Mesendoderm (in vitro differentiated cells): Measurements from ENCODE around the gene SMAD2.
A peak's percentile ranks its signal among the peaks of the same experiment; 100 is the strongest.

ENCODE experiments used
- DNase-seq: peaks from one replicate; pipeline ENCODE4 v3.0.0; 2013
- H2AK5ac ChIP-seq: 2 replicates; pipeline ENCODE4 v1.6.1; 2013; ENCODE audit warnings: low read length, inconsistent platforms
- H2BK120ac ChIP-seq: 2 replicates; pipeline ENCODE4 v1.6.1; 2013; ENCODE audit warnings: low read depth, mild to moderate bottlenecking, low read length, moderate library complexity, mixed read lengths
- H2BK15ac ChIP-seq: replicated peaks from 2 replicates; pipeline ENCODE4 v1.6.1; 2013; ENCODE audit warnings: low read depth, mild to moderate bottlenecking, moderate library complexity
- H2BK5ac ChIP-seq: 2 replicates; pipeline ENCODE4 v1.6.1; 2013; ENCODE audit warnings: low read length, inconsistent platforms
- H3K18ac ChIP-seq: 2 replicates; pipeline ENCODE4 v1.6.1; 2013; ENCODE audit warnings: mild to moderate bottlenecking, low read length, mixed read lengths
- H3K23ac ChIP-seq: one replicate; pipeline ENCODE4 v1.6.1; 2013; ENCODE audit warnings: low read length
- H3K27ac ChIP-seq: 2 replicates; pipeline ENCODE4 v1.5.1; 2013; ENCODE audit warnings: low read depth, mild to moderate bottlenecking, inconsistent platforms, low read length, moderate library complexity
- H3K27me3 ChIP-seq: 2 replicates; pipeline ENCODE4 v1.6.1; 2013; ENCODE audit warnings: low read length, control low read depth, mild to moderate bottlenecking, inconsistent platforms; ENCODE audit not compliant: insufficient read depth, poor library complexity
- H3K36me3 ChIP-seq: 2 replicates; pipeline ENCODE4 v1.6.1; 2013; ENCODE audit warnings: low read length, inconsistent platforms; ENCODE audit not compliant: control insufficient read depth, insufficient read depth
- H3K4ac ChIP-seq: one replicate; pipeline ENCODE4 v1.6.1; 2013; ENCODE audit warnings: low read depth, mild to moderate bottlenecking, low read length, moderate library complexity
- H3K4me1 ChIP-seq: 2 replicates; pipeline ENCODE4 v1.6.1; 2013; ENCODE audit warnings: low read depth, low read length, inconsistent platforms; ENCODE audit not compliant: control insufficient read depth
- H3K4me2 ChIP-seq: 2 replicates; pipeline ENCODE4 v1.6.1; 2013; ENCODE audit warnings: low read length
- H3K4me3 ChIP-seq: 2 replicates; pipeline ENCODE4 v1.5.1; 2013; ENCODE audit warnings: mild to moderate bottlenecking, low read length
- H3K56ac ChIP-seq: one replicate; pipeline ENCODE4 v1.6.1; 2013; ENCODE audit warnings: low read length
- H3K79me1 ChIP-seq: 2 replicates; pipeline ENCODE4 v1.6.1; 2013; ENCODE audit warnings: low read length, inconsistent platforms
- H3K79me2 ChIP-seq: 2 replicates; pipeline ENCODE4 v1.6.1; 2013; ENCODE audit warnings: mild to moderate bottlenecking, low read length; ENCODE audit not compliant: control insufficient read depth, insufficient read depth
- H3K9ac ChIP-seq: 2 replicates; pipeline ENCODE4 v1.6.1; 2013; ENCODE audit warnings: low read length, inconsistent platforms
- H4K5ac ChIP-seq: one replicate; pipeline ENCODE4 v1.6.1; 2013; ENCODE audit warnings: low read length
- H4K8ac ChIP-seq: one replicate; pipeline ENCODE4 v1.6.1; 2013; ENCODE audit warnings: low read depth, mild to moderate bottlenecking, control low read depth, low read length, moderate library complexity
- WGBS: extraction: QIAGEN DNeasy Blood & Tissue Kit; methylation state at CpG from one replicate; pipeline ENCODE4 v1.1.7; 2013; ENCODE audit warnings: low lambda C conversion rate, missing lambda C conversion rate; ENCODE audit not compliant: insufficient coverage; ENCODE audit errors: extremely low coverage; 5-methylcytosine and 5-hydroxymethylcytosine counted together

SMAD2 gene

DNA sequence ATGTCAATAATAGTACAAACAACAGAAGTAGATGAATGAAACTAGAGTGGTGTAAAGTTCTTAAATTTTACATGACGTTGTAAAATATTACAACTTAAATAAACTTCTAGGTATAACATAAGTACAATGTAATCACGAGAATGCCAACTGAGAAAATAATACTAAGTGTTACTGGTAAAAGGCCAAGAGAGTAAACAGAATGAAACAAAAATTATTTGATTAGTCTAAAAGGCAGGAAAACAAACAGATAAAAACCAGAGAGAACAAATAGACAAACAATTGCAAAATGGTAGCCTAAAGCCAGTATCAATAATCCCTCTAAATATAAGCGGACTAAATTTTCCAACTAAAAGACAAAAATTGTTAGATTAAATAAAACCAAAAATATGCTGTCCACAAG lies 71.9 kb downstream of the SMAD2 start:
- H3K4me3 ChIP-seq, result no peak overlapping the region
- no peak overlapping the region for H4K8ac ChIP-seq
- peaks cover 2% of the 10 kb centered on the region for H3K36me3 ChIP-seq
- H3K27ac ChIP-seq, result no peak overlapping the region
- H3K79me1 ChIP-seq, result peaks cover 1% of the 10 kb centered on the region
- H2BK120ac ChIP-seq, result no peak overlapping the region
- H2BK5ac ChIP-seq, result no peak overlapping the region
- H3K4me2 ChIP-seq, result no peak overlapping the region
- H2BK15ac ChIP-seq, result no peak overlapping the region
- H4K5ac ChIP-seq, result no peak overlapping the region
- H3K4ac ChIP-seq, result no peak overlapping the region
- no CpG with 5 or more reads among the region's 3 CpGs for WGBS
- no peaks in the 10 kb centered on the region for H3K27me3 ChIP-seq
- H3K4me1 ChIP-seq, result no peaks in the 10 kb centered on the region
- no peak overlapping the region for H2AK5ac ChIP-seq
- no peak overlapping the region for H3K23ac ChIP-seq
- H3K18ac ChIP-seq, result no peak overlapping the region
- no peak for DNase-seq
- no peak overlapping the region for H3K9ac ChIP-seq
- H3K79me2 ChIP-seq, result no peaks in the 10 kb centered on the region
- H3K56ac ChIP-seq, result no peak overlapping the region

DNA sequence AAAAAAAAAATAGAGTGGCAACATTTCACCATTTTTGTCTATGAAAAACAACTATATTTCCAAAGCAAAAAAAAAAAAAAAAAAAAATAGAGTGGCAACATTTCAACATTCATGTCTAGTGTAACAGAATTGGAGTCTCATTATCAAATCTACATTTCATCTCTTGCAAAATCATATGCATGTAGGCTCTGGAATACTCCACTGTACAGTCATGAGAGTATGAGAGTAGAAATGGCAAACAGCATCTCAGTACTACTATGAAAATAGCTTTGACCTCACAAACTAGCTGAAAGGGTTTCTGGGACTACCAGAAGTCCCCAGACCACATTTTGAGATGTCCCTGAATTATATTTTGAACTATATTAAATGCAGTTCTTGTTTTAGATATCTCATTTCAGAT lies 82.8 kb downstream of the SMAD2 start:
- Histone ChIP-seq H3K9ac (no peak overlapping the region), H3K27me3 (no peaks in the 10 kb centered on the region), H3K56ac (no peak overlapping the region), H4K5ac (no peak overlapping the region), H2BK5ac (no peak overlapping the region), H2AK5ac (no peak overlapping the region), H3K4me1 (no peaks in the 10 kb centered on the region), H2BK120ac (no peak overlapping the region), H3K23ac (no peak overlapping the region), H3K79me2 (peaks cover 1% of the 10 kb centered on the region), H2BK15ac (no peak overlapping the region), H3K36me3 (peaks cover 1% of the 10 kb centered on the region), H3K4ac (no peak overlapping the region), H3K4me2 (no peak overlapping the region), H3K79me1 (no peaks in the 10 kb centered on the region), H3K27ac (no peak overlapping the region), H3K18ac (no peak overlapping the region), H4K8ac (no peak overlapping the region), H3K4me3 (no peak overlapping the region)
- no peak for DNase-seq

- no CpG with 5 or more reads among the region's 2 CpGs for WGBS
- Histone ChIP-seq H3K9ac (no peak overlapping the region), H3K56ac (no peak overlapping the region)
Measured at GRCh38 chr18:47846431-47846830, 84.0 kb downstream of the SMAD2 start.

DNA sequence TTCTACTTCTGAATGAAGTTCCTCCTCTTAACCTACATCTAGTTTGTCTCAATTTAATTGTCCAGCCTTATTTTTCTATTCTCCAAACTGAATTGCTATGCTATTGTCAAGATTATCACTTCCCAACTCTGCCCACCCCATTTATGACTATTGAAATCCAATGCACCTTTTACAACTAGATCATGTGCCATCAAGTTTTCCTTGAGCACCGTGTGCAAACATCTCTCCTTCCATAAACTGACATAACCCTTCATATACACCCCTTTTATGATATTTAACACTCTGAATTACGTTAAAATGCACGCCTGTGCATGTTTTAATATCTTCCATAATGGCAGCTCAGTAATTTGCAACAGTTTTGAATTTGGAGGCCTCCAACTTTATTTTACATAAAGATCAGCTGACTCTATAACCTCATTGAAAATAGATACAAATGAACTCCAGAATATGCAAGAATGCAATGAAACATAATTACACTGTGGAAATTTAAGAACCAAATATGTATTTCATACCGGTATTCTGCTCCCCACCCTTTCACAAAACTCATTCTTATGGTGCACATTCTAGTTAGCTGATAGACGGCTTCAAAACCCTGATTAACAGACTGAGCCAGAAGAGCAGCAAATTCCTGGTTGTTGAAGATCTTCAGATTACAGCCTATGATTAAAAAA lies 85.5 kb downstream of the SMAD2 start:
- Histone ChIP-seq H2BK120ac (no peak overlapping the region), H3K79me2 (peaks cover 1% of the 10 kb centered on the region), H4K8ac (no peak overlapping the region), H3K4me3 (no peak overlapping the region), H3K23ac (no peak overlapping the region), H4K5ac (no peak overlapping the region), H3K4ac (no peak overlapping the region), H3K36me3 (peaks cover 4% of the 10 kb centered on the region), H3K9ac (no peak overlapping the region), H3K79me1 (no peaks in the 10 kb centered on the region), H2BK15ac (no peak overlapping the region), H3K27me3 (no peaks in the 10 kb centered on the region), H3K4me1 (no peaks in the 10 kb centered on the region), H3K56ac (no peak overlapping the region), H3K27ac (no peak overlapping the region), H3K4me2 (no peak overlapping the region), H2AK5ac (no peak overlapping the region), H2BK5ac (no peak overlapping the region), H3K18ac (no peak overlapping the region)
- DNase-seq, result no peak
- WGBS, result no CpG with 5 or more reads among the region's 5 CpGs

More at GRCh38 chr18:47846431-47846830, 84.0 kb downstream of the SMAD2 start:
- H3K27me3 ChIP-seq, result no peaks in the 10 kb centered on the region
- peaks cover 1% of the 10 kb centered on the region for H3K79me2 ChIP-seq
- H3K27ac ChIP-seq, result no peak overlapping the region
- no peaks in the 10 kb centered on the region for H3K79me1 ChIP-seq
- H2BK120ac ChIP-seq, result no peak overlapping the region
- no peak overlapping the region for H2BK5ac ChIP-seq
- no peak overlapping the region for H3K4ac ChIP-seq
- H3K23ac ChIP-seq, result no peak overlapping the region
- H3K18ac ChIP-seq, result no peak overlapping the region
- peak; percentile 76 for DNase-seq
- H3K4me3 ChIP-seq, result no peak overlapping the region
- H2AK5ac ChIP-seq, result no peak overlapping the region
- no peak overlapping the region for H2BK15ac ChIP-seq
- no peak overlapping the region for H3K4me2 ChIP-seq
- peaks cover 4% of the 10 kb centered on the region for H3K36me3 ChIP-seq
- H4K5ac ChIP-seq, result no peak overlapping the region
- no peak overlapping the region for H4K8ac ChIP-seq
- H3K4me1 ChIP-seq, result no peaks in the 10 kb centered on the region

DNA sequence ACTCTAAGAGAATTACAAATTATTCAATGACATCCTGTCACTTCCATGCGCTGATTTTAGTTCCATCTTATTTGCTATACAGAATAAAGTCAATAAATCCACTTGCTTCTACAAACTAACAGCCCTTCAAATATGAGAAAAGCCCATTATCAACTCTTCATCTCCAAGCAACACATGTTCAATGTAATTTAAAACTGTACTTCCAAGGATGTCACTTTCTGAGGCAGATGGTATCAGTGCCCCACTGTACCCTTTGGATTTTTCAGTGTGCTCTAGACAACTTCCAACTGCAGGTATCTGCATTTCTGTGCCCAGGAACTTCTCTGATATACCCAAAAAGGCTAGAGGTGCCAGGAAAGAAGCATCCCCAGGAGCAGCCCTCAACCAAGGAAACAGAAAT lies 87.6 kb downstream of the SMAD2 start:
- Histone ChIP-seq H3K79me1 (peaks cover 3% of the 10 kb centered on the region), H2BK15ac (no peak overlapping the region), H3K4me2 (no peak overlapping the region), H2BK120ac (no peak overlapping the region), H3K4me1 (no peaks in the 10 kb centered on the region), H3K27ac (no peak overlapping the region), H2BK5ac (no peak overlapping the region), H3K27me3 (no peaks in the 10 kb centered on the region), H3K4me3 (no peak overlapping the region), H3K9ac (no peak overlapping the region), H3K56ac (no peak overlapping the region), H3K18ac (no peak overlapping the region), H4K5ac (no peak overlapping the region), H3K23ac (no peak overlapping the region), H3K79me2 (peaks cover 1% of the 10 kb centered on the region), H3K4ac (no peak overlapping the region), H3K36me3 (peaks cover 7% of the 10 kb centered on the region), H4K8ac (no peak overlapping the region), H2AK5ac (no peak overlapping the region)
- WGBS, result no CpG with 5 or more reads among the region's 1 CpG
- no peak for DNase-seq

DNA sequence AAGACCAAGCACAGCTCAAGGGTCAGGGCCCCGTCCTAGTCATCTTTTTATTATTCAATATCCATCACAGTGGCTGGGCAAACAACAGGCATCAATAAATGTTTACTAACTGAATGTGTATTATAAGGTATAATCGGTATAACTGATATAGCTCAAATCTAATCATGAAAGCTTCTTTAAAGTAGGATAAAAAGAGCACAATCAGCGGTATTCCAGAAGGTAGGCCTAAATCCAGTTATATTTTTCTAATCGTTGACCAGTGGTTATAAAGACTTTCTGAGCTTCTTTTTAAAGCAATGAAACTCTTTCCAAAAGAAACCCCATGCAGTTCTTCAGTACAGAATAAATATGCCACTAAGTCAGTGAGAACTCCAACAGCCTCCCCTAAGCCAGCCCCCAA lies 92.1 kb downstream of the SMAD2 start:
- H3K79me2 ChIP-seq, result peaks cover 1% of the 10 kb centered on the region
- H2BK15ac ChIP-seq, result no peak overlapping the region
- H2BK120ac ChIP-seq, result no peak overlapping the region
- WGBS, result no CpG with 5 or more reads among the region's 4 CpGs
- H3K4me3 ChIP-seq, result no peak overlapping the region
- no peaks in the 10 kb centered on the region for H3K27me3 ChIP-seq
- no peak overlapping the region for H2AK5ac ChIP-seq
- no peak overlapping the region for H3K23ac ChIP-seq
- H3K4ac ChIP-seq, result no peak overlapping the region
- no peak overlapping the region for H3K4me2 ChIP-seq
- peaks cover 7% of the 10 kb centered on the region for H3K36me3 ChIP-seq
- no peak for DNase-seq
- no peak overlapping the region for H3K56ac ChIP-seq
- no peak overlapping the region for H4K8ac ChIP-seq
- no peak overlapping the region for H3K27ac ChIP-seq
- H3K9ac ChIP-seq, result no peak overlapping the region
- H2BK5ac ChIP-seq, result no peak overlapping the region
- no peak overlapping the region for H3K18ac ChIP-seq
- no peaks in the 10 kb centered on the region for H3K4me1 ChIP-seq
- no peak overlapping the region for H4K5ac ChIP-seq
- H3K79me1 ChIP-seq, result peaks cover 3% of the 10 kb centered on the region
